GM12872 (cell line): Measurements from ENCODE around the gene PHACTR1.

Source experiments
- TF ChIP-seq, protein P1 (sequence below): IDR thresholded peaks from 3 replicates; pipeline ENCODE4 v1.5.1; 2011; ENCODE audit warnings: low read depth, mild to moderate bottlenecking, low read length, moderate library complexity; ENCODE audit not compliant: insufficient read depth

Gene PHACTR1

DNA sequence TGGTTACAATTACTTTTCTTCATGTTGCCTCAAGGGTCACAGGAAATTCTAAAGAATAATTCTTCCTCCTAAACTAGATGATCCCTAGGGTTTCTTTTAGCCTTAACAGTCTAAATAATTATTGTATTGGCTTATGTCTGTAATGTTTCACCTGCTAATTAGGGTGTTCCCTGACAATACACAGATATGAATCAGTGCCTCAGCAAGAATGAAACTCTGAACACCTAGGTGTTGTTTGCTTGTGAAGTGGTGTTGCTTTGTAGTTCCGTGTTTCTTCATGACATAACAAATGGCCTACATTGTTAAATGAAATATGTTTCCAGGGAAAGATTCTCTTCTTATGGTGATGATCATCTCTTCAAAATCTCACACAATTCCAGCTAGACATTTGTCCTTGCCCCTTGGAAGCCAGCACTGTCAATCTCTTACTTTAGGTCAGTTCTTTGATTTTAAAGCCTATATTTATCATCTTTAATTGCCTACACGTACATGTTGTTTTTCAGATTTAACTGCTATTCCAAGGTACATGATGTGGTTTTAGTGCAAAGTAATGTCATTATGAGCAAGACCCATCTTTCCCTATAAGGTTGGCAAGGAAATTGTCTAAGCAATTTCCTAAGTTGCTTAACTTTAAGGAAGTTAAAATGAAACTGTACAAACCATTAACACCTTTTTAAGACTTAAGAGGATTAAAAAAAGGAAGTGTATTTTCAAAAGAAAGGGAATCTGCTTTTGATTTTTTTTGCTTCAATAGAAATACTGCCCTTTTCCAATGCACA, 499.9 kb downstream of the PHACTR1 start:
- TF ChIP-seq, protein P1, sequence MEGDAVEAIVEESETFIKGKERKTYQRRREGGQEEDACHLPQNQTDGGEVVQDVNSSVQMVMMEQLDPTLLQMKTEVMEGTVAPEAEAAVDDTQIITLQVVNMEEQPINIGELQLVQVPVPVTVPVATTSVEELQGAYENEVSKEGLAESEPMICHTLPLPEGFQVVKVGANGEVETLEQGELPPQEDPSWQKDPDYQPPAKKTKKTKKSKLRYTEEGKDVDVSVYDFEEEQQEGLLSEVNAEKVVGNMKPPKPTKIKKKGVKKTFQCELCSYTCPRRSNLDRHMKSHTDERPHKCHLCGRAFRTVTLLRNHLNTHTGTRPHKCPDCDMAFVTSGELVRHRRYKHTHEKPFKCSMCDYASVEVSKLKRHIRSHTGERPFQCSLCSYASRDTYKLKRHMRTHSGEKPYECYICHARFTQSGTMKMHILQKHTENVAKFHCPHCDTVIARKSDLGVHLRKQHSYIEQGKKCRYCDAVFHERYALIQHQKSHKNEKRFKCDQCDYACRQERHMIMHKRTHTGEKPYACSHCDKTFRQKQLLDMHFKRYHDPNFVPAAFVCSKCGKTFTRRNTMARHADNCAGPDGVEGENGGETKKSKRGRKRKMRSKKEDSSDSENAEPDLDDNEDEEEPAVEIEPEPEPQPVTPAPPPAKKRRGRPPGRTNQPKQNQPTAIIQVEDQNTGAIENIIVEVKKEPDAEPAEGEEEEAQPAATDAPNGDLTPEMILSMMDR = no peak

DNA sequence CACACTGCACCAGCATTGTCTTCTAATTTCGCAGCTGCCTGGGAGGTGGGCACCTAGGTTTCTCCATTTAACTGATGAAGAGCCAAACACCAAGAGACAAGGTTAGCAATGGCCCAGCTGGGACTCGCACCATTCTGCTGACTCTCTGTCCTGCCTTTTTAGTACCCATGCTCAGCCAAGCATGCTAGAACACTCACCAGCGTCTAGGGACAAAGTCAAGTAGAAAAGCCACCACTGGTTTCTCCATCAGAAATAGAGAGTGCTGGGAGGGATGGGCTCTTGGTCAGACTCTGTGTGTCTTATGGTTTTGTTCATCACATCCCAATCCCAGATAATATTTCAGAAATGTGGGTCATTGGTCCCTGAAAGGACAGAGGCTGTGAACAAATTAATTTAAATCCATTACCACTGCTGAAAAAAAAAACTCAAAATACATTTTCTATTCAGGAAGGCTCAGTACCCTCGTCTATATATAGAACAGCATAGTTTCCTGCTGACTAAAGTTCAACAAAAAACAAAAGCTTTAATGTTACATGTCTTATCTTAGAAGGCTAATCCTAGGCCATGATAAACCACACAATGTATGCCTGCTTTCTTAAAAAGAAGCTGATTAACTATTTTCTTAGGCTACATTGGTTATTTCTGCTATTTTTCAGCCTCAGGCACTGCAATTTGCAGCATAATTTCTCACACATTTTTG, 500.8 kb downstream of the PHACTR1 start:
- TF ChIP-seq, protein P1 = no peak

DNA sequence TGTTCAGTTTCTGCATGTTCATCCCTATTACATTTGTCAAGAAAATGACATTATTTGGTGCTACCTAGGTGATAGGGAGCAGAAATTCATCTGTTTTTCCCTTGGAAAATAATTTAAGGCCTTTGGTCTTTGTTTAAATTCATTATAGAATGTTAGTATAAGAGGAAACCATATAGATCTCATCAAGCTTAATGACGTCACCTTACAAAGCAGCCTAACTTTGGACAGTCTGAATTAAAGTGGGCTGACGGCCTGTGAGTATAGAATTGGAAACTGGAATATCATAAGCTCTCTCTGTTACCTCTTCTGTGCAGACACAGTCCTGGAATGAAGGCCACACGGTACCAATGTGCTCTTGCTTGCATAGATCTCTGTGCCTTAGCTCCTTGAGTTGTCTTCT, 503.7 kb downstream of the PHACTR1 start:
- TF ChIP-seq, protein P1 = no peak

DNA sequence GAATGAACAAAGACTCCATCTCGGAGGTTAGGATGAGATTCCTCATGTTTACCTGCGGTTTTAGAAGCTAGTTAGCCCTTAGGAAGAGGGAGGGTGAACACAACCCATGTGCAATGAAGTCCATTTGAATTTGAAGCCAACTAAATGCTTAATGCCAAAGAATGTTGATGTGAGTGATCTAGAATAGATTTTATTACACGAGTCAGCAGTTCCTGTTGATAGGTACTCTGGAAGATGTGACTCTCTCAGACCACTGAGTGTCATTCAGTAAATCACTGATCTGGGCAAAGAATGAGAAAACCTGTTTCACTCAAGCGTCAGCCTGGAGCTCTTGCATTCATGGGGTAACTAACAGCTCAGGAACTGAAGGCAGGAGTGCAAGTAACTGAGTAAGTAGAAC, 505.5 kb downstream of the PHACTR1 start:
- TF ChIP-seq, protein P1 = no peak

DNA sequence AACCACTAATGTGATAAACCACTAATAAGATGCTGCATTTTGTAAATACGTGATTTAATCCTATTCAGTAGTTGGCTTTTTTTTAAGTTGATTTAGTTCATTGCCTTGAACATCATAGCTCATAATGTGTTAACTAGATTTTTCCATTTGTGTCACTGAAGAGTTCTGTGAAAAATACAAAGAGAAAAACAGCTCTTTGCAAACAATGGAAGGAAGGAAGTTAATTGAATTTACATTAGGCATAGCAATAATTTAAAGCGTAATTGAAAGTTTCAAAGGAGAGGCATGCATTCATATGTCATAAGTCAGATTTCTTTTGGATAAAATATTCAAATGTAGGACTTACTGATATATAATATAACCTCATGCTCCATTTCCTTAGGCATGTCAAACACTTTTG, 509.5 kb downstream of the PHACTR1 start:
- TF ChIP-seq, protein P1 = no peak

DNA sequence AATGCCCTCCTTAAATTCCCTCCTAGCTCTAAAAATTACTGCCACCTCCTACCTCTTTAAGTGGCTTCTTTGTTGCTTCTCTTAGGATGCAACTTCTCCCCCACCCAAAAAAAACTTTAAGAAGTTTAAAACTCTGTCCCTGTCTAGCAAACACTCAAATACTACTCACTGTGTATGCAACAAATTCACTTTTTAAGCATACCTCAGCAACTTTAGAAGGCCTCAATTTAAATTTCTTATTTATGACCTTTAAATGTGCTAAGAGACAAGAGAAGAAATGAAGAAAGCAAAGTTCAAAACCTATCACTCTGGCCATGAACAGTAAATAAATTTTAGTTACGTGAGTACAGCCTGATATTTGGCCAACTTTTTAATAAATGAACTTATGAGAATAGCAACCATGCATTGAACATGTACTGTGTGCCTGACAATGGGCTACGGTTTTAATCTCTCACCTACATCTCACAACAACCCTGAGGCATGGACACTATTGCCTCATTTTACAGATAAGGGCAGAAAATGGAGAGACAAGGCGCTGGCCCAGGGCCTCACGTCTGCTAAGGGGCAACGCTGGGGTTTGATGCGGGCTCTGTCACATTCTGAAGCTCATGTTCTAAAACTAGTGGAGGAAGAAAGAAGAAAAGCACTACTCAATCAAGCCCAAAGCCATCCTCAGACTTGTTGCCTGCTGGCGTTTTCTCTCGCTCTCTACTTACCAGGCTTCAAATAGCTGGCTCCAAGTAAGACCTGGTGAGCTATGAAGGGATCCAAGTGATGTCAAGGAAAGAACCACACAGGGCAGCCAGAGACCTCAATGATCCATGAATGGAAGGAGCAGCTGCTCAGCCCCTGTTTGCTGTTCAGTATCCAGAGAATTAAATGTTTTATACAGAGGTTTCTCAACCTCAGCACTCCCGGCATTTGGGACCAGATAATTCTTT, 512.0 kb downstream of the PHACTR1 start:
- TF ChIP-seq, protein P1 = no peak
